NCI-H1694 treated with DMSO at 0.1 percent for 48 hours (cell line): ENCODE data around the gene TMEM88.
A peak's percentile ranks its signal among the peaks of the same experiment; 100 is the strongest.
"Not testable (repeated sequence)": the region's sequence is repeated elsewhere in the genome, so short reads cannot be mapped to it uniquely, and the experiment has no call there.

Experiments
- DNase-seq: peaks from one replicate; lab custom pipeline; 2025; lab: John Stamatoyannopoulos, UW

The TMEM88 gene

GRCh38 chr17:7856011-7856810 lies 1.3 kb downstream of the TMEM88 start:
- DNase-seq = no peak

- DNase-seq = peak; percentile 99
Measured at GRCh38 chr17:7856811-7857712, 2.2 kb downstream of the TMEM88 start, which contains the start of gene NAA38. Gene NAA38 (minus strand): TSS chr17:7857559. CDS start chr17:7857463, 96 bp downstream.

- peak; percentile 98 for DNase-seq
Measured at GRCh38 chr17:7857713-7858521, 3.1 kb downstream of the TMEM88 start, which contains the start of gene CYB5D1. Gene CYB5D1 (plus strand): TSS chr17:7858003. CDS start chr17:7858135, 132 bp downstream.

- no peak for DNase-seq
Measured at GRCh38 chr17:7858522-7858810, 3.6 kb downstream of the TMEM88 start.

GRCh38 chr17:7859028-7859427 lies 4.2 kb downstream of the TMEM88 start:
- DNase-seq = no peak

- peak; percentile 71 for DNase-seq
Measured at GRCh38 chr17:7862692-7863437, 8.0 kb downstream of the TMEM88 start.

- not testable (repeated sequence) for DNase-seq
Measured at GRCh38 chr17:7864384-7864783, 9.5 kb downstream of the TMEM88 start.

GRCh38 chr17:7864995-7865650 lies 10.3 kb downstream of the TMEM88 start:
- no peak for DNase-seq

GRCh38 chr17:7867881-7868329 lies 13.0 kb downstream of the TMEM88 start:
- DNase-seq = no peak

GRCh38 chr17:7873051-7873450 lies 18.2 kb downstream of the TMEM88 start:
- DNase-seq = no peak

- DNase-seq = no peak
Measured at GRCh38 chr17:7875804-7876370, 21.0 kb downstream of the TMEM88 start.

GRCh38 chr17:7878234-7878633 lies 23.4 kb downstream of the TMEM88 start:
- DNase-seq = no peak

GRCh38 chr17:7880076-7880868 lies 25.4 kb downstream of the TMEM88 start:
- DNase-seq = peak; percentile 11

GRCh38 chr17:7881276-7882054 lies 26.6 kb downstream of the TMEM88 start:
- peak; percentile 96 for DNase-seq

GRCh38 chr17:7882068-7882467 lies 27.2 kb downstream of the TMEM88 start:
- peak; percentile 67 for DNase-seq

GRCh38 chr17:7882629-7883028 lies 27.8 kb downstream of the TMEM88 start:
- peak; percentile 64 for DNase-seq

GRCh38 chr17:7883781-7884386 lies 29.0 kb downstream of the TMEM88 start:
- peak; percentile 72 for DNase-seq
